DMS153 (cell line): ENCODE results near the gene EHF.
"Not testable (repeated sequence)": the region's sequence is repeated elsewhere in the genome, so short reads cannot be mapped to it uniquely, and the experiment has no call there.

Source experiments
- DNase-seq: peaks from one replicate; lab custom pipeline; 2025; lab: John Stamatoyannopoulos, UW

Gene EHF

DNA sequence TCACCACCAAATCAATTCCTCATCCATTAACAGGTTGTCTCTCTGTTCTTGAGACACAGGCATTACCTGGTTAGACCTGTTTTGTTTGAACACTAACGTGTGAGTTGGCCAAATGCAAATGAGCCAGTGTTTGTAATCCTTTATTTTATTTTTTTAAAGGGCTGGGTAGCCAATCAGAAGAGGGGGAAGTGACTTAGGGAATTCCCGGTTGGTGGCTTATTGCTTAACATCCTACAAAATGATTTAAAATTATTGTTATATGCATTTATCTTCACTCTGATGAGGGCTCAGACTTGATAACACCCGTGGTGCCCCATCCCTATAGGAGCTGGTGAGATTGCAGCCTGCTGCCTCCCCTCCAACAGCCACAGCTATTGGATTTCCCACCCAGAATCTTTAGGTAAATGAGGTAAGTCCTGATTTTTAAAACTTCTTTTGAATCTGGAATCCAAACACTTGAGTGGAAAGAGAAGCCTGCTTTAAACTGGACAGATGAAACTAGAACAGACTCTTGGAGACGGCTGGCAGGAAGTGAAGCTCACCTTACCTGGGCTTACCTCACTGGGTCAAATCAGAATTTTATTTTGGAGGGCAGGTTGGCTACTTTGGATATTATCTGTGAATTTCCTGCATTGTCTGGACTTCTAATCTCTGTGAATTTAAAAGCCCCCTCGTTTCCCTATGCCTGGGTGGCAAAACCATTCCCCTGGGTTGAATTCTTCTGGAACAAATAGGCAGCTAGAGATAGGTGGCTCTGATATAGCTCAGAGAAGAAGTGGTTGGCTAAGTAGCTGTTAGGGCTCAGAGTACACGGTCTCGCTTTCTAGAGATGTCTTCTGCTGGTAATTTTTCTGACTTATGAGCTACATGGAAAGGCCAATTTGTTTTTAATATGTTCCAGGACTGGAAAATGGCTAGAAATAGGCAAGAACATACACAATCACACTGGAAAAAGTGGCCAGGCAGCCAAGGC lies at the start of gene EHF:
EHF (plus strand) TSS at position 274 of the 973 bp plus-strand sequence. CDS start 21,538 bp downstream, outside the sequence.
- DNase-seq, result peak; percentile 22

DNA sequence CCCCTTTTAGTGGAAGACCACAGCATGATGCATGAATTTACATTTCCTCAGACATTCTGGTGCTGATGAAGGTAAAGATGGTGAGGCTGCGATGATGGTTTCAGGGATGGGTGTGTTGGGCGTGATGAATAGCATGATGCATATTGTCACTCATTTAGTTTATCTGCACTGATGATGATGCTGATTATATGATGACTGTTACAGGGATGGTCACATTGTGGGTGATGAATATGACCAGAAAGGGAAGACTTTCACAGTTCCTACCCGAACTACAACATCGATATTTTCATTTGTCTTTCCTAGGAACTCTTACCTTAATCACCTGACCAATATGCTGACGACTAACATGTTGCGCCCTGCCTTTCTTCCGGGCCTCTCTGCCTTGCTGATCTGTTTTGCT lies 47.4 kb upstream of the EHF start:
- no peak for DNase-seq

DNA sequence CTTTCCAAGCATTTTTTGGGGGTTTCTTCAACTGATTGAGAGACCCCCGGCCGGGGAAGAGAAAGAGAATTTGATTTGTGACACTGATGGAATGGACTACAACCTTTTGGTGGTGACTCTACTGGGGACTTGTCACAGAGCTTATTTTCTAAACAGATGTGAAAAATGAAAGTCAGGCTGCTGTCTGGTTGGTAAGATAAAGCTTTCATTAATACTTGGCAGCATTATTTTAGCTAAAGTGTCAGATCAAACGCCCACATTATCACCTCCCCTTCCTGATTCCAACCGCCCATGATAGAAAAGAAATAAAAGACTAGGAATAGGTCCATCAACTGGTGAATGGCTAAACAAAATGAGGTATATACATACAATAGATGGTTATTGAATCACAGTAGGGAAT lies 45.6 kb upstream of the EHF start:
- DNase-seq, result no peak

DNA sequence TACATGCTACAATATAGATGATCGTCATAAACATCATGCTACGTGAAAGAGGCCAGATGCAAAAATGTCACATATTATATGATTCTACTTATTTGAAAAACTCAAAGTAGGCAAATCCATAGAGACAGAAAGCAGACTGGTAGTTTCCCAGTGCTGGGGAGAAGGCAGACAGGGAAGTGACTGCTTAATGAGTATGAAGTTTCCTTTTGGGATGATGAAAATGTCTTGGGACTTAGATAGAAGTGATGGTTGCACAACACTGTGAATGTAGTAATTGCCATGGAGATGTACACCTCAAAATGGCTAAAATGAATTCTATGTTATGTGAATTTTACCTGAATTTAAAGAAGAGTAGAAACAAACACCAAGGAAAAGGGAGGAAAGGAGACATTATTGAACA lies 45.2 kb upstream of the EHF start:
- no peak for DNase-seq

DNA sequence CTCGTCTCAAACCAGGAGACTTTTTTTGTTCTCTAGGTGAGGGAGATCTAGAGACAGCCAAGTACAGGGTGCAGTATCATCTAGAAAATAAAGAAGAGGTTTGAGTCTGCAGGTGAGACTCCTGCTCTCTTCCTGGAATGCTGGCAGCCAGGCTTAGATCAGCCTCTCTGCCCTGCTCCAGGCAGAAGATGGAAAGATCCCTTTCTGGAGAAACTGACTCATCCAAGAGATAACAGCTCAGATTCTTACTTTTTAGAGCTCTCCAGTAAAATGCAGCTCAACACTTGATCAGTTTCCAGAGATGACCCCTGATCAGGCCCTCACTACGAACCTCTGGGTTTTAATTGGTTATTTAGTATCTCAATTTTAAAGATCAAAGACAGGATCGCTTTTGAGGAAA lies 44.6 kb upstream of the EHF start:
- no peak for DNase-seq

DNA sequence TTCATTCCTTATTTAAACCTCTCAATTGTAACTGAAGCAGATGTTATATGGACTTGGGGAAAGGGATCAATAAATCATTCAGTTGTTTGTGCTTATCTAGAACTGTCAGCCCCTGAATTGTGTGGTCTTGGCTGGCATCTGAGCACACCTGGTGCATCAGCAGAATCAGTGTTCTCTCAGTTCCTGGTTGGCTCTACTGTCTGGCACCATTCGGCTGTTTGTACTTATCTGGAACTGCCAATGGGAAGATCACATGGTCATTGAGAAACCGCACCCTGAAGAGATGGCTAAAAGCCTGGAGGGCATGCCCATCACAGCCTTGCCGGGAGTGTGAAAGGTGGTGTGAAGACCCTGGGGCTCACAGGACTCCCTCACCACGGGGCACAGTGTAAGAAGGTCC lies 37.1 kb upstream of the EHF start:
- DNase-seq, result no peak

DNA sequence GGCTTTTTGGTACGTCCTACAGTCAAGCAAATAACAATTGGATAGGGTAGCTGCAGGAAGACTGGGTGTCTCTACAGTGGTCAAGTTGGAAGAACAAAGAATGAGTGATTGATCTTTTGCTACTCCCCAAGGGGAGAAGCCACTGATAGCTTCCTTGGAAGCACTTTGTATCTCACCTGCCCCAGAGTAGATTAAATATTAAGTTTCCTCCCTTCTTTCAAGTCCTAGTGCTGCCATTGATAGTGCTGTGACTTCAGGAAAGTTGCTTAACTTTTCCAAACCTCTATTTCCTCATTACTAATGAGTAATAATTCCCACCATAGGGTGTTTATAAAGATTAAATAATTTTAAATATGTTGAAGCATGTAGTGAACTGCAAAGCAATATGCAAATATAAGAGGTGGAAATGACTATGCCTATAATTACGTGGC lies 35.6 kb upstream of the EHF start:
- DNase-seq, result no peak

DNA sequence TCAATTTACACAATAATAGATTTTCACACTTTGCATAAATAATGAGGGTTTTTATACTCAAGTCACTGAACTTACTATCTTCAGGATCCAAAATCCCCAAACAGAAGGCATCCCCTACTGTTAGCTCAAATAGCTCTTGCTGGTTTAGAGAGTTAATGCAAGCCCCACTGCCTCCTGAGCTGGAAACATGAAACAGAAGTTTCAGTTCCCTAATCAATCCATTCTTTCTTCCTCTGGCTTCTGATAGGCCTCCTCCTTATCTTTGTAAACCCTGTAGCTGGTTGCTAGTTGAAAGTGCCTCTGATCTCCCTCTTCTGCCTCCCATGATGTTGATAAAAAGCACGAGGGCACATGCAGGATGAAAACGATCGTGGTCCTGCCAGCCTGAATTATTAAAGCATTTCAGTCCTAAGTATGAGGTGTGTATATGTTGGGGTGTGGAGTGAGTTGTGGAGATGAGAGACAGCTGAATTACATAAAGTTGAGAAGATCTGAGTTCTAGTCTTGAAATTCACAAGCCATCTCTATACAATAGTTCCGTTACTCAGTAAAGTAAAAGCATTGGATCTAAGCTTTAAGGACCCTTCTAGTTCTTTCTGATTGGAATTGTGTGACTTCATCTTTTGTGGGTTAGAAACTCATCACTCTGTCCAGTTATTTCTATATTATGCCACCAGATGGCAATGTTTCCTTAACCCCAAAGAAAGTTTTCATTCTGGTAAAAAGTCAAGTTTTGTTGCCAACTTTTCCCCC lies 35.0 kb upstream of the EHF start:
- peak; percentile 18 for DNase-seq

DNA sequence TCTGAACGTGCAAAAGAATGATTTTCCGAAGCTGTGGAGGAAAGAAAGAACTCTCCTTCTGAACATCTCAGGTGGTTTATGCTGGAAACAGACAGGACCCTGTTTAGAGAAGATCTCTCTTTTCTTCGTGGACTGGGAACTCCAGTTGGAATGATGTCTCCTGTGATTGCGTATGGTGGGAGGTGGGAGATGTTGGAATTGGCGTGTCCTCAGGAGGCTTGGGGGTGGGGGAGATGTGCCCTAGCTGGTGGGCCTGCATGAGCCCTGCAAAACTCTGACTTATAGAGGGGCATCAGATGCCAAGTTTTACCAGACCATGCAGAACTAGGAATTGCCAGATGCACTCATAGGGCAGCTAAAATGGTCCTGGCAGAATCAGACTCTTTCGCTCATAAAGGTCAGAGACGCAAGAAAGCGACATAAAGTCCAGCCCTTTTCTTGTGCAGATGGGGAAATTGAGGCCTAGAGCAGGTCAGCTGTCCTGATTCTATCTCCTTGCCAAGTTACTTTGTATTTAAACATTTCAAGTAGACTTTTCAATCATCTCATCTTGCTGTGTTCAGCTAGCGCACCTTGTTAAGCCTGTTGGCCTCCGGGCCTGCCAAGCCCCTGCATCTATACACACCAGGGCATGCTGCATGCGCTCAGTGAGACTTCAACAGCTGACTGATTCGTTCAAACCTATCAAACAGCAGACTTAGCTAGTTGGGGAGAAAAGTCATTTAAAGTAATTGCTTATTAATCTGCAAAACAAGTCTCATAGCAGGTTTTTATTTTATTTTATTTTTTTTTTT lies 34.2 kb upstream of the EHF start:
- DNase-seq, result peak; percentile 17

DNA sequence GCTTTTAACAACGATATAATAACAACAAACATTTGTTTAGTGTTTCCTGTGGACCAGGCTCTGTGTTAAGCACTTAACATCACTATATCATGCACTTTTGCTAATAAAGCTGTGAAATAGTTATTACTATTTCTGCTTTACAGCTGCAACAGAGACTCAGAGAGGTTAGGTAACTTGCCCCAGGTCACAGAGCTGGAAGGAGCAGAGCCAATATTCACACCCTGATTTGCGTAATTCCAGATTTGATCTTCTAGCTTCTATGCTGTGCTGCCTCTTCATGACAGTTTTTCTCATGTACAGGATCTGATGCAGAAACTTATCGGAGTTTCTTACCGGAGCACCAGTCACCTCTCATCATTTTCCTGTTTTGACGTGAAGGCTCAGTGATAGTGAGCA lies 33.6 kb upstream of the EHF start:
- no peak for DNase-seq

DNA sequence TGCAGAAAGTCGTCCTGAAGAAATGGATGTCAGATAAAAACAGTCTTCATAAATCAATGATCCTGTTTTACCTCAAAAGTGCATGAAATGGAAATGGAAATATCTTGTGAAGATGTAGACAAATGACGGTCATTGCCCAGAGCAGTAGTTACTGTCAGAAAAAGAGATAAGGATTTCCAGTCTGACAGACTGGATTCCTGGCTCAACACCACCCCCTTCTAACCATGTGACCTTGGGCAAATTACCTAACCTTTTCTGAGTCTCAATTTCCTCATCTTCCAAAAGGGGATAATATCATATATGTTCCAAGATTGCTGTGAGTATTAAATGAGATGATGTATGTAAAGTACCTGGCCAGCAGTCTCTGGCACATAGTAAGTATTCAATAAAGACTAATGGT lies 32.9 kb upstream of the EHF start:
- no peak for DNase-seq

DNA sequence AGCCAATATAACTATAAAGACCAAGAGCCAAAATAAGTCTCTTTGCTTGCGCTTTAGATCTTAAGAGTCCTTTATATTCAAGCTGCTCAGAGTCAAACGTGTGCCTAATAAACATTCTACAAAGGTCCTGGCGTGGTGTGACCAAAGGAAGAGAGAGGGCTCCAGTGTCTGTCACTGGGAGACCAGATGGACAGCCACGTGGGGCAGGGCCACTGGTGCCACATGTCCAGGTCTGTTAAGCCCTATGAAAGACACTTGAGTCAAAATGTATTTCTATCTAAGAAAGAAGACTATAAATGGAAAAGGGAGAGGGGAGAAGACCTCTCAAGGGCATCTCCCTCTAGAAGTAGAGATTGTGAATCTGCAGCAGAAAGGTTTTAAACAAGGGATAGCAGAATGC lies 32.2 kb upstream of the EHF start:
- DNase-seq, result no peak

DNA sequence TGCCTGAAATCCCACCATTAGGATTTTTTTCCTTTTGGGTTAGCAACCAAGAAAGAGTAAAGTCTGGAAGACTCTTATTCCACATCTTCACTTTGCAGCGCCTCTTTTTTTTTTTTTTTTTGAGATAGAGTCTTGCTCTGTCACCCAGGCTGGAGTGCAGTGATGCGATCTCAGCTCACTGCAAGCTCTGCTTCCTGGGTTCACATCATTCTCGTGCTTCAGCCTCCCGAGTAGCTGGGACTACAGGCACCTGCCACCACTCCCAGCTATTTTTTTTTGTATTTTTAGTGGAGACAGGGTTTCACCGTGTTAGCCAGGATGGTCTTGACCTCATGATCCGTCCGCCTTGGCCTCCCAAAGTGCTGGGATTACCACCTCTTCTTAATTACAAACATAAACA lies 31.7 kb upstream of the EHF start:
- DNase-seq, result not testable (repeated sequence)

DNA sequence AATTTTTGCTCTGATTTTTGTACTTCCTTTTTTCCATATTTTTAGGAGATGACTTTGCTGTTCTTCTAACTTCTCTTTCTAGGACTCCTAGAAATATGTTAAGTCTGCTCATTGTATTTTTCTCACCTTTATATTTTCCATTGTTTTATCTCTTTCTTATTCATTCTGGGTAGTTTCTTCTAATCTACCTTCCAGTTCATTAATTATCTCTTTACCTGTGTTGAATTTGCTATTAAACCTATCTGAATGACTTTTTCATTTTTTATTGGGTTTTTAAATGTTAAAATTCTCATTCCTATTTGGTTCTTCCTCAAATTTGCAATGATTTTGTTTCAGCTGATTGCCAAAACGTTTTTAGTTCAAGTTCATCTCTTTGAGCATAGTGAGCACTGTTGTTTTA lies 27.8 kb upstream of the EHF start:
- DNase-seq, result no peak

DNA sequence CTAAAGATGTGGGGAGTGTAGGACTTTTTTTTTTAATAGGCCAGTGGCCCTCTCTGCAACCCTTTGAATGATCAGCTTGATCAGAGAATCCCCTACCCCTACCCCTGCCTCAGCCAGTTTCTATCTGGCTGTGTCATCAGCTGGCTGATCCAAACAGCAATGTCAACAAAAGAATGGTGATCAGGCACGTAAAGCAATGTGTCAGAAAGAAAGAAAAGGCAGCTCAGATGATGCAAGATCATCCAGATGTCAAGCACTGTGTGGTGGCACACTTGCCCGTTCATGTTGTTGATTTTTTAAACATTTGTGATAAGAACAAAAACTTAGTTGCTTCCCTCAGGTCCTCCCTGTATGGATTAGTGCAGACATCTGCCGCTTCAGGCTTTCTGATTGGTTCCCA lies 26.3 kb upstream of the EHF start:
- no peak for DNase-seq

DNA sequence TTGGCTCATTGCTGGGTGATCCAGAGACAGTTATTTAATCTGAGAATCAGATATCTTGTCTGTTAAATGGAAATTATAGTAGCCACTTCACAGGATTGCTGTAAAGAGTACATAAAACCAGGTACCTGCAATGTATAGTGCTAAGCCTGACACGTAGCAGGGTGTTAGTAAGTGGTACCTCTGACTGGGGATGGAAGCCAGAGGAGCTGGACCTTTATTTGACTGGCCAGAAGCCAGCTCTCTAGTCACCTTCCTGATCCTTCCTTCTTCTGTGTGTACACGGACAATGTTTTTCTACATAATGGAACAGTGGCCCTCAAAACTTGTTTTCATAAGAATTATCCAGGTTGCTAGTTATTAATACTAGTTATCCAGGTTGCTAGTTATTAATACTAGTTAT lies 25.5 kb upstream of the EHF start:
- no peak for DNase-seq

DNA sequence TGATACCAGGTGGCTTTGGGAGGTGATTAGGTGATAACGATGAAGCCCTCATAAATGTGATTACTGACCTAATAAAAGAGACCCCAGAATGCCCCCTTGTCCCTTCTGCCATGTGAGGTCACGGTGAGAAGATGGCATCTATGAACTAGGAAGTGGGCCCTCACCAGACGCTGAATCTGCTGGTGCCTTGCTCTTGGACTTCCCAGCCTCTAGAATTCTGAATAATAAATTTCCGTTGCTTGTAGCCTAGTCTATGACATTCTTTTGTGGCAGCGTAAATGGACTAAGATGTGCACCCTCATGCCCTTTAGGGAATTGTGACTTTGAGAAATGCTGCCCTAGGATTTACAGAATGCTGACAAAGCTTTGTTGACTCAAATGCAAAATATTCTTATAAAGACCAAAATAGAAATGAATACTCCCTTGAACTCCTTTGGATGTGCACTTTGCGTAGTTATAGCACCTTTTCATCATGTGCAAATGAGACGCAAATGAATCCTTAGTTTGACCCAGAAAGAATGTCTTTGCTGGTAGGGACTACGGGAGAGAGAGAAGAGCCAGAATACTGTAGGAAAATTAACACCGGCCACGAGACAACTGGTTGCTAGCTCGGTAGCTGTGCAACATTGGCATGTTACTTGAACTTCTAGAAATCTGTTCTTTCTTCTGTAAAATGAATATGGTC lies 24.8 kb upstream of the EHF start:
- DNase-seq, result no peak

DNA sequence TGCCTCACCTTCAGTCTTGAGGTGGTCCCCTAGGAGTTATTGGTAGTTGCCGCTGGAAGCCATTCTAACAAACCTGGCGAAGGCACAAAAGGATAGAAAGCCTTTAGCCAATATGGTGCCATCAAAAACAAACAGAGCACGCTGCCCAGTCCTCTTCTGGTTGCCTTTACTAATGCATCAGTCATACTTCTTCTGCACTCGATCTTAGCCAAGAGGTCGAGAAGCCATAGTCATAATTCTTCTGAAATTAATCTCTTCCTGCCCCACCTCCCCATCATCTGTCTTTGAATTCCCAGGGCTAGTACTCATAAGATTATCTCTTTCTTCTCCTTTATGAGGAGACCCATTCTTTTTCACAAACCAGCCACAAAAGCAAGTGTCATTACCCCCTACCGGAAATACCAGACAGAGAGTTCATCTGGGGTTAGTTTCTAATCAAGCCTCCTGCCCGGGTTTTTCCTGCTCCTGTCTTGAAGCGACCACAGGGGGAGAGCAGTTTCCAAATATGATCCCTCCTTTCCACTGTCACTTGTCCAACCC lies 21.4 kb upstream of the EHF start:
- DNase-seq, result no peak

DNA sequence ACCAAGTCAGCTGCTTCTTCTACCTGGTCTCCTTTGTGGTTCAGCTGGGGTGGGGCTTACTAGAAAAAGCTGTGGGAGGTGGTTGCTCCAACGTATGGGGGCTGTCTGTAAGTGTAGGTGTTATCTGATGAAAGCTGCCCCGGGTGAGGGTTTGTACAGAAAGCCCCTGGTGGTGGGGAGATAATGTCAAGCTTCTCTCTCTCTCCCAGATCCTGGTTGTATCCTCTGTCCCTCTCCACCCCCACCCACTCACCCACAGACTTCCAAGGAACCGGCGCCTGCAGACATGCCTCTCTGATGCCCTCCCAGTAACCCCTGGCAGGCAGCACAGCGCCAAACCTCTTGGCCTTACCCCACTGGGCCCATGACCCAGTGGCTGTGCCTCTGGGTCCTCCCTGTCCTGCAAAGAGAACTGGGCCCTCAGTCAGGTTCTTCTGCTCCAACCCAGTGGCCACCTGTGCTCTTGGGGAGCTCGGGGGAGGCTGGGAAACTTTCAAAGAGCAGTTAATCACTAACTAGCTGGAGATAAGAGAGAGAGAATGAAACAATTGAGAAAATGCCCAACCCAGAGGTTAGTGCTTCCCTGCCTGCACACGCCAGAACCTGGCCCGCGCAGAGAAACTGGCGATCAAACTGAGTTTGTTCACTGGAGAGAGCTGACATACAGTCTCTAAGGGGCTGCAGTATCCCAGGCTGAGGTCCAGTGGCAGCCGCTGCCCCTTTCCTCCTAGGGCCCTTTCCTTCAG lies 20.4 kb upstream of the EHF start:
- no peak for DNase-seq

DNA sequence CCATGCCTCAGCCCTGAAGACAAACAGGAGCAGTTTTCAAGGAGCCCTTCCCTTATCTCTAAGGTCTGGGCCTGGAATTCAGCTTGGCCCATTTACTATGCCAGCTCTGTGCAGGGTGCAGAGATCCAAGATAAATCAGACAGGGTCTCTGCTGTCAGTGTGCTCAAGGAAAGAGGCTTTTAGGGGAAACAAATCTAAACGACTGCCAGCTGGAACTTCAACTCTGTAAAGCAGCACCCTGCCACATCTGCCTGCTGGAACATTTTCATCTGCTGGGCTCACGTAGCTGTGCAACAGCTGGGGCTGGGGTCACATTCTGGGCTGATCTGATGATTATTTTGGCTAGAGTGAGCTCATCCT lies 19.8 kb upstream of the EHF start:
- no peak for DNase-seq

DNA sequence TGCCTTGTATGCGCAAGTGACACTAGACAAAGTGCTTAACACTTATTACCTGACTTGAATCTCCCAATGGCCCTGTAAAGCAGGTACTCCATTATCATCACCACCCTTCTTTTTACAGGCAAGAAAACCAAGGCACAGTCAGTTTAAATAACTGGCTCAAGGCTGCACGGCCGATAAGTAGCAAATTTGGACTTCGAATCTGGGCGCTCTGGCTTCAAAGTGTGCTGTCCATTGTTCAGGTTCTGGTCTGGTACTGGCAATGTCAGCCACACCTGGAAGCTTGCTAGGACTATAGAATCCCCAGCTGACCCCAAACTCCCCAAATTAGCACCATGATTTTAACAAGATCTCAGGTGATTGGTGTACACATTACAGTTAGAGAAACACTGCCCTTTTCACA lies 19.3 kb upstream of the EHF start:
- no peak for DNase-seq
